VCaP (cell line): ENCODE measurements around the gene WFDC1.

Source experiments
- H3K27ac ChIP-seq: fragments of 450-650 bp; 2 replicates; pipeline ENCODE4 v1.5.1; 2017
- CTCF ChIP-seq: fragments of 450-650 bp; conservative IDR thresholded peaks from 2 replicates; pipeline ENCODE4 v1.5.1; 2017; ENCODE audit warnings: mild to moderate bottlenecking, moderate library complexity

Gene WFDC1

GRCh38 chr16:84266451-84266850, 28.2 kb upstream of the WFDC1 start:
- TF ChIP-seq CTCF: no peak
- H3K27ac ChIP-seq: no peak overlapping the region

DNA sequence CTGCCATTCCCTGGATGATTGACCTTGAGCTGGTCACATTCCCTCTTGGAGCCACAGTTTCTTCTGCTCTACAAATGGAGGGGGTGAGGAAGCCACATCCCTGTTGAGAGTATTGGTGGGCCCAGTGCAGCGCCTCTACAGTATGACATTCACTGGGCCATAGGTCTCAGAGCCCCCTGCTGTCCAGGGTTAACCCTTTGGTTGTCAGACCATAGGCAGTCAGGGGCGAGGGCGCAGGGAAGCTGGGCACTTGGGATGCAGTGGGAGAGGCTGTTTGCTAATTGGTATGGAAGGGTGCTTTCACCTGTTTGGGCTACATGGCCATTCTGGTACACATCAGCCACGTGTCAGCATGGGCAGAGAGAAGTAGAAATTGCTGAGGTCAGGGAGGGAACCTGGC, 27.3 kb upstream of the WFDC1 start:
- TF ChIP-seq CTCF: no peak
- no peak overlapping the region for H3K27ac ChIP-seq

- no peak for TF ChIP-seq CTCF
- no peak overlapping the region for H3K27ac ChIP-seq
These were observed 26.2 kb upstream of the WFDC1 start for GRCh38 chr16:84268291-84269040.

- TF ChIP-seq CTCF: no peak
These were observed 24.6 kb upstream of the WFDC1 start for GRCh38 chr16:84270071-84270470.

GRCh38 chr16:84270531-84270930, 24.1 kb upstream of the WFDC1 start:
- no peak overlapping the region for H3K27ac ChIP-seq
- TF ChIP-seq CTCF: no peak

More at GRCh38 chr16:84270071-84270470, 24.6 kb upstream of the WFDC1 start:
- no peak overlapping the region for H3K27ac ChIP-seq

- TF ChIP-seq CTCF: no peak
- H3K27ac ChIP-seq: no peak overlapping the region
These were observed 23.6 kb upstream of the WFDC1 start for GRCh38 chr16:84271037-84271436.

DNA sequence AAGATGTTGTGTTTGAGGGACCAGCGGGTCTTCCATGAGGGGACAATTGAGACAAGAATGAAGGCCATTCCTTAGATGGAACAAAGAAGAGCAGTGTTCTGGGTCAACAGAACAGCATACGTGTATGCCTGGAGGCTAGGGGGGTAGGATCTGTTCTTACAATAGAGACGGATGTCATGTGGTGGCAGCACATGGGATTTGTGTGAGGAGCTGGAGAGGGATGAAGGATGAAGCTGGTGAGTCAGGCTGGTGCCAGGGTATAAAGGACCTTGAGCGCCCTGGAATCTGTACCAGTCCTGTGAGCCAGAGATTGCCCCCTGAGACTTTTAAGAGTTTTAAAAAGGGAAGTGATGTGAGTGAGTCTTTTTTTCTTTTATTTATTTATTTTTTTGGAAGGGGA, 22.8 kb upstream of the WFDC1 start:
- no peak for TF ChIP-seq CTCF

More for the DNA sequence above, 22.8 kb upstream of the WFDC1 start:
- no peak overlapping the region for H3K27ac ChIP-seq
